Measurements from ENCODE around the gene TMEM231. TPM values are rescaled to one million over a fixed set of nuclear protein-coding genes. Genes with fewer than 3 reads are reported as not detected.
"Not testable (repeated sequence)": the region's sequence is repeated elsewhere in the genome, so short reads cannot be mapped to it uniquely, and the experiment has no call there.

Gene TMEM231
- total RNA-seq, 1 experiment from 2014 or later, result 9.0 TPM

DNA sequence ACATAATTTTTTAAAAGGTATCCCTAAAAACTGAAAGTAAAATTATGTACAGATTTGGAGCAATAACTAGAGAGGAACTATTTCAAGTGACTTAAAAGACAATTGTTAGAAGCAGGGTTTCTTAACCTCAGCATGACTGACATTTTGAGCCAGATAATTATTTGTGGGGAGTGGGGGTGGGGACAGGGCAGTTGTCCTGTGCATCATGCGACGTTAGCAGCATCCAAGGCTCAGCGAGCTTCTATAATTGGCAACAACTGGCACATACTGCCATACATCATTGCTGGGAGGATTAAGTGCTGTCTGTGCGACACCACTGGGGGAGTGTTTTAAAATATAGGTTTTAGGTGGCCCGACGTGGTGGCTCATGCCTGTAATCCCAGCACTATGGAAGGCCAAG lies 37.3 kb upstream of the TMEM231 start:
- BruUV-seq (replicated peaks), result no TSS peak
- intact Hi-C loops (cut with micrococcal nuclease; ENCODE audit: unreplicated experiment) (no loop called here), in situ Hi-C loops (cut with HindIII; ENCODE audit: low pct_unique_long_range_greater_than_20kb, low sequenced_read_pairs) (no loop called here)
- Histone ChIP-seq H3K4me1 (ENCODE audit: control insufficient read depth, insufficient read depth, low read length) (no peaks in the 10 kb centered on the region), H3K36me3 (ENCODE audit: control insufficient read depth, insufficient read depth, low read length) (no peaks in the 10 kb centered on the region), H3K27ac (ENCODE audit: low read length) (no peak overlapping the region), H3K4me3 (ENCODE audit: low read depth in 2 of 2, low read length in 2 of 2) (no peak overlapping the region), H3K27me3 (ENCODE audit: control insufficient read depth, insufficient read depth, low read length) (no peaks in the 10 kb centered on the region), H3K9me3 (ENCODE audit: control insufficient read depth, insufficient read depth, low read depth, low read length) (no peaks in the 10 kb centered on the region)
- ChIA-PET POLR2A (no interaction called here), CTCF (no interaction called here)
- no peak for TF ChIP-seq CTCF (IDR thresholded peaks at IDR 0.05)
- TF ChIP-seq SIN3A (IDR thresholded peaks at IDR 0.05; ENCODE audit: borderline replicate concordance, insufficient read depth, low read depth, low read length), result no peak
- no peak for TF ChIP-seq TCF7L2 (IDR thresholded peaks at IDR 0.05; ENCODE audit: low read depth, low read length)
- TF ChIP-seq, protein P1, sequence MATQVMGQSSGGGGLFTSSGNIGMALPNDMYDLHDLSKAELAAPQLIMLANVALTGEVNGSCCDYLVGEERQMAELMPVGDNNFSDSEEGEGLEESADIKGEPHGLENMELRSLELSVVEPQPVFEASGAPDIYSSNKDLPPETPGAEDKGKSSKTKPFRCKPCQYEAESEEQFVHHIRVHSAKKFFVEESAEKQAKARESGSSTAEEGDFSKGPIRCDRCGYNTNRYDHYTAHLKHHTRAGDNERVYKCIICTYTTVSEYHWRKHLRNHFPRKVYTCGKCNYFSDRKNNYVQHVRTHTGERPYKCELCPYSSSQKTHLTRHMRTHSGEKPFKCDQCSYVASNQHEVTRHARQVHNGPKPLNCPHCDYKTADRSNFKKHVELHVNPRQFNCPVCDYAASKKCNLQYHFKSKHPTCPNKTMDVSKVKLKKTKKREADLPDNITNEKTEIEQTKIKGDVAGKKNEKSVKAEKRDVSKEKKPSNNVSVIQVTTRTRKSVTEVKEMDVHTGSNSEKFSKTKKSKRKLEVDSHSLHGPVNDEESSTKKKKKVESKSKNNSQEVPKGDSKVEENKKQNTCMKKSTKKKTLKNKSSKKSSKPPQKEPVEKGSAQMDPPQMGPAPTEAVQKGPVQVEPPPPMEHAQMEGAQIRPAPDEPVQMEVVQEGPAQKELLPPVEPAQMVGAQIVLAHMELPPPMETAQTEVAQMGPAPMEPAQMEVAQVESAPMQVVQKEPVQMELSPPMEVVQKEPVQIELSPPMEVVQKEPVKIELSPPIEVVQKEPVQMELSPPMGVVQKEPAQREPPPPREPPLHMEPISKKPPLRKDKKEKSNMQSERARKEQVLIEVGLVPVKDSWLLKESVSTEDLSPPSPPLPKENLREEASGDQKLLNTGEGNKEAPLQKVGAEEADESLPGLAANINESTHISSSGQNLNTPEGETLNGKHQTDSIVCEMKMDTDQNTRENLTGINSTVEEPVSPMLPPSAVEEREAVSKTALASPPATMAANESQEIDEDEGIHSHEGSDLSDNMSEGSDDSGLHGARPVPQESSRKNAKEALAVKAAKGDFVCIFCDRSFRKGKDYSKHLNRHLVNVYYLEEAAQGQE (IDR thresholded peaks at IDR 0.05; ENCODE audit: insufficient read depth in 1 of 2, low read depth in 2 of 2, low read length in 1 of 2), result no peak
- no peak for TF ChIP-seq POLR2AphosphoS5 (IDR thresholded peaks at IDR 0.05; ENCODE audit: low read depth, low read length)
- no peak for ATAC-seq
- DNase-seq (ENCODE audit: low read depth, low spot score), result no peak

DNA sequence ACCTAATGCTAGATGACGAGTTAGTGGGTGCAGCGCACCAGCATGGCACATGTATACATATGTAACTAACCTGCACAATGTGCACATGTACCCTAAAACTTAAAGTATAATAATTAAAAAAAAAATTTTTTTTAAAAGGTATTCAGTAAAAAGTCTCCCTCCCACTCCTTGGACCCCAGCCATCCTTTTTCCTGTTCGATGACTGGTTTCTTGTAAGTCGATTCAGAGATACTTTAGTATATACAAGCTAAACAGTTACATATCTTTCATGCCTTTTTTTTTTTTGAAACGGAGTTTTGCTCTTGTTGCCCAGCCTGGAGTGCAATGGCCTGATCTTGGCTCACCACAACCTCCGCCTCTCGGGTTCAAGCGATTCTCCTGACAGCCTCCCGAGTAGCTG lies 35.9 kb upstream of the TMEM231 start:
- DNase-seq (ENCODE audit: low read depth, low spot score); CTCF ChIA-PET; POLR2A ChIA-PET; H3K27ac ChIP-seq (ENCODE audit: low read length); H3K36me3 ChIP-seq (ENCODE audit: control insufficient read depth, insufficient read depth, low read length); H3K4me1 ChIP-seq (ENCODE audit: control insufficient read depth, insufficient read depth, low read length); intact Hi-C loops (cut with micrococcal nuclease; ENCODE audit: unreplicated experiment); BruUV-seq (replicated peaks); H3K9me3 ChIP-seq (ENCODE audit: control insufficient read depth, insufficient read depth, low read depth, low read length); H3K27me3 ChIP-seq (ENCODE audit: control insufficient read depth, insufficient read depth, low read length); H3K4me3 ChIP-seq (ENCODE audit: low read depth in 2 of 2, low read length in 2 of 2); ATAC-seq; in situ Hi-C loops (cut with HindIII; ENCODE audit: low pct_unique_long_range_greater_than_20kb, low sequenced_read_pairs): not testable (repeated sequence)

DNA sequence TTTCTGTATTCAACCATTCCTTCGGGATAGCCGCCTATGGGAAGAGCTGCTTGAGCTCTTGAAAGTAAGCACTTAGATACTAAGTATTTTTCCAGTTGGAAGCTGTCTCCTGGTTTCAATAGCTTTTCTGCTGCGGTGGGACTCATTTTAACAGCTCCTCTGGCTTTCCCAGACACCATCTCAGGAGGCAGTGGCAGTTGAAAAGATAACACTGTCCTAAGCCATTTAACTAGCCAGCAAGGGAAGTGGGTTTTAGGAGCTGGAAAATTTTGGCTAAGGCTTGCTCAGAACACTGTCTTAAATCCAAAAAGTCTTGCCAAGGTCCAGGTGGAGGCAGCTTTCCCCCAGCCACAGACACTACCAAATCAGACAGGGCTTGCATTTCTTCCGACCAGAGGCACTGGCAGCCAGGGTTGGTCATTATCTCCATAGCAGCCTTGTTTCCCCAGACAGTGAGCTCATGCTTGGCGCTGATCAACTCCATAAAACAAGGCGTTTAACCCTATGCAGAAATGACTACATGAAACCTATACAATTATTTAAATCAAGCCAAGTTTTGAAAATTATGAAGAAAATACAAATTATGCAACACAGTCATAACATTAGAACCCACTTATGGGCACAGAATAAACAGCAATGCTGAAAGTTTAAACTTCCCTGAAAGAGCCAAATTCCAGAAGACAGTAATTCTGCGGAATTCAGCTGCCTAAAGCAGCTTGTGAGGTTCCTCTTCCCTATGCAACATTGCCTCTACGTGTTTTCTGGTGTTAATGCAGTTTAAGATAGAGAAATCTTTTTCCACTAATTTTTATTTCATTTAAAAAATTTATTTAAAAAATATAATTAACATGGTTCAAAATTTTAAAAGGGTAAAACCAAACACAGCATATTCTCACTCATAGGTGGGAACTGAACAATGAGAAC lies 35.1 kb upstream of the TMEM231 start:
- ATAC-seq (no peak), DNase-seq (ENCODE audit: low read depth, low spot score) (no peak)
- in situ Hi-C loops (cut with HindIII; ENCODE audit: low pct_unique_long_range_greater_than_20kb, low sequenced_read_pairs) (no loop called here), intact Hi-C loops (cut with micrococcal nuclease; ENCODE audit: unreplicated experiment) (no loop called here)
- H3K27me3 ChIP-seq (ENCODE audit: control insufficient read depth, insufficient read depth, low read length), result no peaks in the 10 kb centered on the region
- H3K4me3 ChIP-seq (ENCODE audit: low read depth in 2 of 2, low read length in 2 of 2), result no peak overlapping the region
- TF ChIP-seq TCF7L2 (IDR thresholded peaks at IDR 0.05; ENCODE audit: low read depth, low read length), result no peak
- no peak for TF ChIP-seq POLR2AphosphoS5 (IDR thresholded peaks at IDR 0.05; ENCODE audit: low read depth, low read length)
- TF ChIP-seq, protein P1 (IDR thresholded peaks at IDR 0.05; ENCODE audit: insufficient read depth in 1 of 2, low read depth in 2 of 2, low read length in 1 of 2), result no peak
- no peak for TF ChIP-seq CTCF (IDR thresholded peaks at IDR 0.05)
- TF ChIP-seq SIN3A (IDR thresholded peaks at IDR 0.05; ENCODE audit: borderline replicate concordance, insufficient read depth, low read depth, low read length), result no peak
- no peak overlapping the region for H3K27ac ChIP-seq (ENCODE audit: low read length)
- no TSS peak for BruUV-seq (replicated peaks)
- ChIA-PET CTCF (no interaction called here), POLR2A (no interaction called here)
- H3K9me3 ChIP-seq (ENCODE audit: control insufficient read depth, insufficient read depth, low read depth, low read length), result no peaks in the 10 kb centered on the region
- H3K36me3 ChIP-seq (ENCODE audit: control insufficient read depth, insufficient read depth, low read length), result no peaks in the 10 kb centered on the region
- H3K4me1 ChIP-seq (ENCODE audit: control insufficient read depth, insufficient read depth, low read length), result no peaks in the 10 kb centered on the region
